Thyroid gland (tissue), 4 donors: ENCODE results near the gene CBLB. TPM values are rescaled to one million over a fixed set of nuclear protein-coding genes. Genes with fewer than 3 reads are reported as not detected.
A peak's percentile ranks its signal among the peaks of the same experiment; 100 is the strongest.

Experiments
- DNase-seq, 2 donors: peaks; one replicate each; pipeline ENCODE4 v3.0.0-alpha.2; 2019
- H3K27ac ChIP-seq, 3 donors: fragments of 200-600 bp; sonication (generic); 1 replicate in 2 of 3; 2 replicates in 1 of 3; pipeline ENCODE4 v1.5.1; 2016 to 2019; ENCODE audit warnings: mild to moderate bottlenecking in 1 of 3, moderate library complexity in 1 of 3
- H3K27me3 ChIP-seq: fragments of 200-600 bp; sonication (generic); one replicate; pipeline ENCODE4 v1.5.1; 2019
- H3K36me3 ChIP-seq, 2 donors: fragments of 200-600 bp; sonication (generic); one replicate each; pipeline ENCODE4 v1.5.1; 2016 to 2019
- H3K4me1 ChIP-seq, 2 donors: fragments of 200-600 bp; sonication (generic); one replicate each; pipeline ENCODE4 v1.5.1; 2017 to 2019
- H3K4me3 ChIP-seq, 3 donors: fragments of 200-600 bp; sonication (generic); replicated peaks in 1 of 3; 1 replicate in 2 of 3; 2 replicates in 1 of 3; pipeline ENCODE4 v1.5.1; 2016; ENCODE audit warnings: mild to moderate bottlenecking in 1 of 3
- H3K9me3 ChIP-seq: fragments of 200-600 bp; sonication (generic); one replicate; pipeline ENCODE4 v1.5.1; 2017
- CTCF ChIP-seq, 6 experiments: fragments of 200-600 bp in 3 of 6; fragments of 450-650 bp in 3 of 6; sonication (generic) in 3 of 6; IDR thresholded peaks; one replicate each; pipeline ENCODE4 v1.5.1; 2016 to 2019; ENCODE audit warnings: antibody characterized with exemption in 6 of 6, mild to moderate bottlenecking in 2 of 6, inconsistent platforms in 1 of 6, moderate library complexity in 1 of 6
- POLR2A ChIP-seq, 2 donors: fragments of 450-650 bp; IDR thresholded peaks; one replicate each; pipeline ENCODE4 v1.6.1; 2017; ENCODE audit warnings: antibody characterized with exemption in 2 of 2, mild to moderate bottlenecking in 2 of 2, moderate library complexity in 1 of 2
- WGBS, 2 donors: methylation state at CpG; one replicate each; pipeline ENCODE4 v1.1.5; 2017; 5-methylcytosine and 5-hydroxymethylcytosine counted together
- intact Hi-C: fragments of 100-400 bp; cut with DNase I; formaldehyde crosslinking; loops from one replicate; pipeline ENCODE4 v1.15.1; 2023
- total RNA-seq, 4 donors: library from RNA; depleted of rRNA; stranded (reverse); fragments of >200 nt; gene quantifications; one replicate each; pipeline ENCODE4 v1.2.3, GENCODE V29; 2016

CBLB gene
- total RNA-seq, 4 donors from 2014 or later = 61.8 to 119 (median 83.4) TPM

GRCh38 chr3:105613120-105613519 is 255.7 kb downstream of the CBLB start:
- H3K4me3 ChIP-seq = no peak overlapping the region
- H3K27ac ChIP-seq = peak overlapping the region; percentile 72 to 85 (median 83)
- DNase-seq = peak; percentile 45 to 60
- no peaks in the 10 kb centered on the region for H3K9me3 ChIP-seq
- H3K36me3 ChIP-seq = no peaks in the 10 kb centered on the region
- 38 to 45% methylated on average over 2 of the region's 2 CpGs for WGBS, 2 donors
- H3K27me3 ChIP-seq = no peaks in the 10 kb centered on the region
- no peak for TF ChIP-seq POLR2A (IDR thresholded peaks at IDR 0.05)
- TF ChIP-seq CTCF (IDR thresholded peaks at IDR 0.05) = no peak
- peaks cover 28 to 31% of the 10 kb centered on the region in 2 donors for H3K4me1 ChIP-seq
- intact Hi-C loops = no loop called here

GRCh38 chr3:105611304-105612192 is 257.3 kb downstream of the CBLB start:
- DNase-seq = peak; percentile 30 to 37
- Histone ChIP-seq H3K9me3 (no peaks in the 10 kb centered on the region), H3K4me3 (no peak overlapping the region), H3K27ac (peak overlapping the region; percentile 72 to 85 (median 83)), H3K36me3 (no peaks in the 10 kb centered on the region), H3K4me1 (peaks cover 28 to 31% of the 10 kb centered on the region in 2 donors), H3K27me3 (no peaks in the 10 kb centered on the region)
- TF ChIP-seq POLR2A (IDR thresholded peaks at IDR 0.05) = no peak
- 31 to 43% methylated on average over 5 of the region's 5 CpGs for WGBS, 2 donors
- intact Hi-C loops = no loop called here

GRCh38 chr3:105610473-105610872 is 258.3 kb downstream of the CBLB start:
- peaks cover 28 to 31% of the 10 kb centered on the region in 2 donors for H3K4me1 ChIP-seq
- no peaks in the 10 kb centered on the region for H3K36me3 ChIP-seq
- no peaks in the 10 kb centered on the region for H3K27me3 ChIP-seq
- WGBS, 2 donors = 43 to 70% methylated on average over 4 of the region's 4 CpGs
- H3K9me3 ChIP-seq = no peaks in the 10 kb centered on the region
- TF ChIP-seq CTCF (IDR thresholded peaks at IDR 0.05) = no peak
- TF ChIP-seq POLR2A (IDR thresholded peaks at IDR 0.05) = no peak
- DNase-seq = peak; percentile 62 to 71
- peak overlapping the region; percentile 45 to 85 (median 72) for H3K27ac ChIP-seq
- intact Hi-C loops = no loop called here
- H3K4me3 ChIP-seq = no peak overlapping the region

GRCh38 chr3:105608623-105609022 is 260.2 kb downstream of the CBLB start:
- no peak overlapping the region for H3K4me3 ChIP-seq
- H3K36me3 ChIP-seq = no peaks in the 10 kb centered on the region
- WGBS, 2 donors = 86 to 88% methylated on average over 17 of the region's 17 CpGs
- DNase-seq = peak; percentile 19 to 39
- intact Hi-C loops = no loop called here
- no peaks in the 10 kb centered on the region for H3K9me3 ChIP-seq
- H3K27ac ChIP-seq = no peak overlapping the region
- no peaks in the 10 kb centered on the region for H3K27me3 ChIP-seq
- peaks cover 28 to 31% of the 10 kb centered on the region in 2 donors for H3K4me1 ChIP-seq
- no peak for TF ChIP-seq CTCF (IDR thresholded peaks at IDR 0.05)
- no peak for TF ChIP-seq POLR2A (IDR thresholded peaks at IDR 0.05)

GRCh38 chr3:105606016-105606415 is 262.8 kb downstream of the CBLB start:
- Histone ChIP-seq H3K27me3 (no peaks in the 10 kb centered on the region), H3K36me3 (no peaks in the 10 kb centered on the region)

More at GRCh38 chr3:105606016-105606415, 262.8 kb downstream of the CBLB start:
- DNase-seq = no peak
- TF ChIP-seq CTCF (IDR thresholded peaks at IDR 0.05) (no peak), POLR2A (IDR thresholded peaks at IDR 0.05) (no peak)
- Histone ChIP-seq H3K4me3 (no peak overlapping the region), H3K27ac (no peak overlapping the region), H3K9me3 (no peaks in the 10 kb centered on the region), H3K4me1 (peaks cover 8 to 10% of the 10 kb centered on the region in 2 donors)
- intact Hi-C loops = no loop called here
